Thoracic aorta (tissue), 2 donors: ENCODE data around the gene SRD5A1. TPM values are rescaled to one million over a fixed set of nuclear protein-coding genes. Genes with fewer than 3 reads are reported as not detected.

ENCODE experiments used
- ATAC-seq: fragments of 150-250 bp; one replicate; pipeline ENCODE4 v1.8.0; 2017; ENCODE audit warnings: low read depth; ENCODE audit not compliant: insufficient number of reproducible peaks, low FRiP score
- DNase-seq: peaks from one replicate; pipeline ENCODE4 v3.0.0-alpha.2; 2020; ENCODE audit warnings: low spot score
- H3K27ac ChIP-seq, 2 donors: fragments of 200-600 bp; sonication (generic); 1 replicate in 1 of 2; 2 replicates in 1 of 2; pipeline ENCODE4 v1.5.1; 2016; ENCODE audit warnings: mild to moderate bottlenecking in 2 of 2, moderate library complexity in 2 of 2
- H3K27me3 ChIP-seq: fragments of 200-600 bp; sonication (generic); replicated peaks from 2 replicates; pipeline ENCODE4 v1.6.0; 2016; ENCODE audit warnings: mild to moderate bottlenecking; ENCODE audit not compliant: insufficient read depth
- H3K36me3 ChIP-seq: fragments of 200-600 bp; sonication (generic); one replicate; pipeline ENCODE4 v1.5.1; 2016
- H3K4me1 ChIP-seq, 2 donors: fragments of 200-600 bp; sonication (generic); 1 replicate in 1 of 2; 2 replicates in 1 of 2; pipeline versions ENCODE4 v1.5.1 to v1.6.0; 2016; ENCODE audit warnings: low read depth in 2 of 2, mild to moderate bottlenecking in 1 of 2; ENCODE audit not compliant: control insufficient read depth in 1 of 2
- H3K4me3 ChIP-seq: fragments of 200-600 bp; sonication (generic); 2 replicates; pipeline ENCODE4 v1.5.1; 2016; ENCODE audit warnings: mild to moderate bottlenecking
- H3K9me3 ChIP-seq: fragments of 200-600 bp; sonication (generic); 2 replicates; pipeline ENCODE4 v1.5.1; 2016
- total RNA-seq, 2 donors: library from RNA; depleted of rRNA; stranded (reverse); fragments of >200 nt; gene quantifications; one replicate each; pipeline versions ENCODE4 v1.1.0 to v1.2.3, GENCODE V29; 2016
- TF ChIP-seq, protein P1 (sequence below): fragments of 200-600 bp; sonication (generic); IDR thresholded peaks from one replicate; pipeline ENCODE4 v1.5.1; 2019; ENCODE audit warnings: antibody characterized with exemption

Gene SRD5A1
- total RNA-seq, 2 donors from 2014 or later: 7.6 to 8.5 TPM

DNA sequence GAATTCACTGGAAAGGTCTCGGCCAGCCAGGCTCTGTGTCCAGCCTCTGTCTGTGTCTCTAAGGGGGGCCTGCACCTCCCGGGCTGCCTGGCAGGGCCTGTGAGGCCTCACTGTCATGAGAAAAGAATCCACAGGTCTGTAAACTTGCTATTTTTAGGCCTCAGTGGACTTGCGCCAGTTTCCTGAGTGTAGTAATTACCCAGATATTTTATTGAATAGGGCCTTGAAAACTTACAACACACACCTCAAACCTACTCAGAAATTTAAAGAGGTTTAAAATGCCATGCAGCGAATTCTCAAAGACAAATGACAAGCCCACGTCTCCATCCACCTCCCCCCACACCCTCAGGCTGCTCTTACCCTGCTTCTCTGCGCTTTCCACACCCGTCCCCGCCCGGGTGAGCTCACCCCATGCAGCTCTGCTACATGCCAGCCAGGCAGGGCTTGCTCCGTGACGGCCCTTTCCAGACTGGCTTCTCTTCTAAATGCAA is 71.2 kb downstream of the SRD5A1 start:
- Histone ChIP-seq H3K4me1 (peaks cover 19 to 30% of the 10 kb centered on the region in 2 donors), H3K36me3 (no peaks in the 10 kb centered on the region), H3K27me3 (no peaks in the 10 kb centered on the region), H3K4me3 (peak overlapping the region; percentile 31), H3K27ac (peak overlapping the region; percentile 86 to 93), H3K9me3 (no peaks in the 10 kb centered on the region)
- TF ChIP-seq, protein P1, sequence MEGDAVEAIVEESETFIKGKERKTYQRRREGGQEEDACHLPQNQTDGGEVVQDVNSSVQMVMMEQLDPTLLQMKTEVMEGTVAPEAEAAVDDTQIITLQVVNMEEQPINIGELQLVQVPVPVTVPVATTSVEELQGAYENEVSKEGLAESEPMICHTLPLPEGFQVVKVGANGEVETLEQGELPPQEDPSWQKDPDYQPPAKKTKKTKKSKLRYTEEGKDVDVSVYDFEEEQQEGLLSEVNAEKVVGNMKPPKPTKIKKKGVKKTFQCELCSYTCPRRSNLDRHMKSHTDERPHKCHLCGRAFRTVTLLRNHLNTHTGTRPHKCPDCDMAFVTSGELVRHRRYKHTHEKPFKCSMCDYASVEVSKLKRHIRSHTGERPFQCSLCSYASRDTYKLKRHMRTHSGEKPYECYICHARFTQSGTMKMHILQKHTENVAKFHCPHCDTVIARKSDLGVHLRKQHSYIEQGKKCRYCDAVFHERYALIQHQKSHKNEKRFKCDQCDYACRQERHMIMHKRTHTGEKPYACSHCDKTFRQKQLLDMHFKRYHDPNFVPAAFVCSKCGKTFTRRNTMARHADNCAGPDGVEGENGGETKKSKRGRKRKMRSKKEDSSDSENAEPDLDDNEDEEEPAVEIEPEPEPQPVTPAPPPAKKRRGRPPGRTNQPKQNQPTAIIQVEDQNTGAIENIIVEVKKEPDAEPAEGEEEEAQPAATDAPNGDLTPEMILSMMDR: no peak
- DNase-seq (peak; percentile 66), ATAC-seq (peak; percentile 60)

DNA sequence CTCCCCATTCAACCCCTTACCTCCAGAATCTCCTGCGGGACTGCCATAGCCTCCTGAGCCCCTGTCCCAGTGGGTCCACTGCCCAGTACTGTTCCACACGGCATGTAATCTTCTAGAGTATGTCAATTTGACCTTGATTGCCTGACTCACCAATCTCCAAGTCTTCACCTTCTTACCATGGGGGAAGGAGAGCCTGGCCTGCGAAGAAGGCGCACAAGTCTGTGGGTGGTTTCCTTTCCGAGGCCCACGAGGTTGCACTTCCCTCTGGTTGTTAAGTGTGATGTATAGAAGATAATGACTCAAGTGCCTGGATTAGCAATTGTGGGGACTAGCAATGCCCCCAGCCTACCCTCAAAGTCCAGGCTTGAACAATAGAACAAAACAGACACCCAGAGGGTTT is 71.8 kb downstream of the SRD5A1 start:
- Histone ChIP-seq H3K4me3 (peak overlapping the region; percentile 31), H3K9me3 (no peaks in the 10 kb centered on the region), H3K4me1 (peaks cover 18 to 30% of the 10 kb centered on the region in 2 donors), H3K27ac (peak overlapping the region; percentile 86 to 93), H3K27me3 (no peaks in the 10 kb centered on the region), H3K36me3 (no peaks in the 10 kb centered on the region)
- no peak for DNase-seq
- TF ChIP-seq, protein P1: no peak
- no peak for ATAC-seq

DNA sequence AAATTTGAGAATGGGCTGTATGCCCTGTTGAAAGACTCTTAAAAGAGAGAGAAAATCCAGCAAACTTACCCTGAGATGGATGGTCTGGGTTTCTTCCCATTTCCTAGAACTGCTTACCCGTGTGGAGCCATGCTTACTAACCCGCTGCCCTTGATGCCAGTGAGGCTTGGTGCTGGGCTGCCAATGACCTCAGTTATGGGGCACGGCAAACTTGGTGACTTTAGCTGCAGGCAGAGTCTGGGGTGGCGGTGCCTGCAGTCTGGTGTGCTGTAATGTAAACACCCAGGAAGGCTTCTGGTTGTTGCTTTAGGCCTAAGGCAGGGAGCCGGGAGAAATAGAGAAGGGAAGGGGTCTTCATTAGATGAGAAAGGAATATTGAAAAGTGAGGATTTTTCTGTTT is 72.7 kb downstream of the SRD5A1 start:
- Histone ChIP-seq H3K36me3 (no peaks in the 10 kb centered on the region), H3K27me3 (no peaks in the 10 kb centered on the region), H3K4me3 (peak overlapping the region; percentile 30), H3K27ac (peak overlapping the region; percentile 86 to 93), H3K9me3 (no peaks in the 10 kb centered on the region), H3K4me1 (peaks cover 18 to 30% of the 10 kb centered on the region in 2 donors)
- TF ChIP-seq, protein P1: no peak
- DNase-seq (no peak), ATAC-seq (no peak)

DNA sequence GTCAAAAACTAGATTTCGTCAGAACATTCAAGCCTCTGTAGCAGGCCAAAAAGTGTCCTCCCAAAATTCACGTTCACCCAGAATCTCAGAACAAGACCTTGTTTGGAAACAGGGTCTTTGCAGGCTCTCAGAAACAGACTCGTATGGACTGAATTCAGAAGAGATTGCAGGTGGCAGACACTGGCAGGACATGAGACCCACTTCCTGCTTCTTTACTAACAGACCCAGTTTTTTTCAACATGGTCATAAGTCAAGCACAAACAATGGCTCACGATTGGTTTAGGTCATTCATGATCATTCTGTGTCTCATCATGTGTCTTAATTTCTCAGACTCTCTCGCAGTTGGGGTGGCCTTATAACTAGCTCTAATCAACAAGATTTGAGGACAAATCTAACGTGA is 74.6 kb downstream of the SRD5A1 start:
- Histone ChIP-seq H3K36me3 (no peaks in the 10 kb centered on the region), H3K9me3 (no peaks in the 10 kb centered on the region), H3K27ac (no peak overlapping the region), H3K4me1 (peaks cover 22 to 36% of the 10 kb centered on the region in 2 donors), H3K4me3 (no peak overlapping the region), H3K27me3 (no peaks in the 10 kb centered on the region)
- no peak for ATAC-seq
- DNase-seq: no peak
- TF ChIP-seq, protein P1: no peak

DNA sequence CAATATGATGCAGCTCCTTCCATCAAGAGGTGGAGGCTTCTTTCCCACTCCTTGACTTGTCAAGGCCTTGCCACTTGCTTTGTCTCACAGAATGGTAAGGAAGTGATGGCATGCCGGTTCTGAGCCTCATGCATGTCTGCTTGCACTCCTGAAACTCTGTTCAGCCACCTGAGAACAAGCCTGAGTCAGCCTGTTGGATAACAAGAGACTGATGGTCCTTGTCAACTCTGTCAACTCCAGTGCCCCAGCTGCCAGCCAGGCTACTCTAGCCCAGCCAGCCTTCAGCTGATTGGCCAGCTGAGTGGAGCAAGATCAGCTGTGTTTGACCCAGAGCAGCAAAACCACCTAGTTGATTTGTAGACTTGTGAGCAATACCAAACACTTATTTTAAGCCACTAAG is 75.6 kb downstream of the SRD5A1 start:
- Histone ChIP-seq H3K27me3 (no peaks in the 10 kb centered on the region), H3K4me1 (peaks cover 22 to 29% of the 10 kb centered on the region in 2 donors), H3K4me3 (no peak overlapping the region), H3K36me3 (no peaks in the 10 kb centered on the region), H3K27ac (no peak overlapping the region), H3K9me3 (no peaks in the 10 kb centered on the region)
- ATAC-seq (no peak), DNase-seq (no peak)
- TF ChIP-seq, protein P1: no peak
